ENCODE data around the gene DNMBP.

DNMBP gene

GRCh38 chr10:100009793-100010676, at the start of gene DNMBP:
Gene DNMBP, minus strand, starts transcription at chr10:100009947. Its CDS starts 37,823 bp downstream, at chr10:99972124.
- no peak for DNase-seq

- no peak for DNase-seq
Measured at GRCh38 chr10:100057948-100058347, 48.2 kb upstream of the DNMBP start.

DNA sequence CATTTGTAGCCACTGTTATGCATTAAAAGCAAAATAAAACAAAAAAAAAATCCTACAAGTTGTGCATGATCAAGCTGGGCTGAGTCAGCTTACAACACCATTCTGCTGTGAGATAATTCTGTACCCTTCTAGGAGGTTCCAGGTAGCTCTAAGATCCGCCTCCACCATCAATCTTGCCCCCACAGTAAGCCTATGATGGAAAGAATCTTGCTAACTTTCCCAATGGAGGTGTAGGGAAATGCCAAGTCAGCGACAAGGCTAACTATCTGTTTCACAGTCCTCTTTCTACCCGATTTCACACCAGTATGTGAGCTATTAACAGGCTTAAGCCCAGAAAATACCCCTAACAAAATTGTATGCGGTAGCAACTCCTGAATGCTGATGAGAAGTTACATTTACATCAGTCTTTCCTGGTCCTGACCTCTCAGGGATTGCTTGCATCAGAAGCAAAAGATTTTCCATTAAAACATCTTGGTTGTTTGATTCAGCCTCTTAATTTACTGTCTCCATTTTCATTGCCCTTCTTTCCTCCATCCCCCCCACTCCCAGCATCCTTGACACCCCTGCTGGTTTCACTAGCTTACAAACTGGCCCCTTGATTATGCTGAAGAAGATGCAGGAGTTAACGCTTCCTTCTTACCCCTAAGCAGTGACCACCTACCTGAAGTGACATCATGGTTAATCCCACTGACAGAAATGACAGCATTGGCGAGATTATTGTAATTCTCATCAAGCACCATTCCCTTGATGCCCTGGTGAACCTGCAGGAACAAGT, 44.1 kb upstream of the DNMBP start:
- no peak for DNase-seq

GRCh38 chr10:100046021-100046486, 36.3 kb upstream of the DNMBP start:
- no peak for DNase-seq

- DNase-seq: no peak
Measured at GRCh38 chr10:100045592-100045991, 35.8 kb upstream of the DNMBP start.

DNA sequence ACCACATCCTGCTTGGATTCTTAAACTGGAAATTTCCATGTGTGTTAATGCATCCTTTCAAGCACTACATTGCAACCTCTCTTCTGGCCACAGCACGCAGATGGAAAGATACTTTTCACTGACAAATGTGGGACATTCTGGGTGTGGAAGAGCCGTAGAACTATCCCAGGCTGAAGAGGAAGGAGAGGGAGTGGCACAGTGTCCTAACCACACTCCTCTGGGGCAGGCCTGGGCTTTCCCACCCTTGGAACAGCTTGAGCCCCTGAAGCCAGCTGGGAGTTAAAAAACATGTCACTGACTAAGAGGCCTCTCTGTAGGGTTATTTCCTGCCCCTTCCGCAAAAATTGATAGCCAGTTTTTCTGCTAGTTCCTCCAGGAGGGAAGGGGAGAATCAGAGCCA, 34.0 kb upstream of the DNMBP start:
- DNase-seq: no peak

DNA sequence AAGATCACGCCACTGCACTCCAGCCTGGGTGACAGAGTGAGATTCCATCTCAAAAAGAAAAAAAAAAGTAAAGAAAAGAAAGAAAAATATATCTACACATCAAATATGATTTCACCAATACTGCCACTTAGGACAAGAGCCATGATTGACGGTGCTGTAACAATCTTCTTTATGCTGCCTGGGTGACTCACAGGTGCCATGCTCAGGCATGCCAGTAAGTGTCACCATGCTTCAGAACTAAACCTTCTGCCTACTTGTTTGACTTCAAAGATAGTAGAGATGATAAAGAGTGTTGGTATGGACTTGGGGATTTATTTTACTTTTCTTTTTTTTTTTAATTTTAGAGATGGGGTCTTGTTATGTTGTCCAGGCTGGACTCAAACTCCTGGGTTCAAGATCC, 33.6 kb upstream of the DNMBP start:
- no peak for DNase-seq

DNA sequence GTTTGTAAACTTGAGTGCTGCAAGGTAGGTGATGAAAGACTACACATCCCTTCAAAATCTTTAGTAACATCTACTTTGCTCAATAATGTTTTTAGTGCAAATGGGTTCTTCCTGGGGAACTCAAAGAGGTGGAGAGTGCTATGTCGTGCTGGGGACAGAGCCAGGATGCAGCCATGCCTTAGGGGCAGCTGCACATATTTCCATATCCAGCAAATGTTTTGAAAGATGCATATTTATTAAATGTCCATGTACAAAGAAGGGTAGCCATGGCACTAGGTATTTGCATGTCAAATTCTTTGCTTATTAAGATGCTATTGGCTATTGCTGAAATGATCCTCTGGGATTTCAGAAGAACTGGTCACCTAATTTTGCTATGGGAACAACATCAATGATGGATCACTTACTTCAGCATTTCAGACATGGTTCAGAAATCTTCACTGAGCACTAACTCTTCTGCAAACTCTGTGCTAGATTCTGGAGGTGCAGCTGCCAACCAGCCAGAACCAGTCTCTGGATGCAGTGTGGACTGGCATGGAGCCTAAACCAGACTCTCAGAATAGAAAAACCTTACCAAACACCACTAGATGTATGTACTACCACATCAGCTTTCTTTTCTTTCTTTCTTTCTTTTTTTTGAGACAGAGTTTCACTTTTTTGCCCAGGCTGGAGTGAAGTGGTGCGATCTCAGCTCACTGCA, 31.7 kb upstream of the DNMBP start:
- no peak for DNase-seq

- no peak for DNase-seq
Measured at GRCh38 chr10:100038561-100039071, 28.9 kb upstream of the DNMBP start.

- DNase-seq: no peak
Measured at GRCh38 chr10:100037758-100038315, 28.1 kb upstream of the DNMBP start.

DNA sequence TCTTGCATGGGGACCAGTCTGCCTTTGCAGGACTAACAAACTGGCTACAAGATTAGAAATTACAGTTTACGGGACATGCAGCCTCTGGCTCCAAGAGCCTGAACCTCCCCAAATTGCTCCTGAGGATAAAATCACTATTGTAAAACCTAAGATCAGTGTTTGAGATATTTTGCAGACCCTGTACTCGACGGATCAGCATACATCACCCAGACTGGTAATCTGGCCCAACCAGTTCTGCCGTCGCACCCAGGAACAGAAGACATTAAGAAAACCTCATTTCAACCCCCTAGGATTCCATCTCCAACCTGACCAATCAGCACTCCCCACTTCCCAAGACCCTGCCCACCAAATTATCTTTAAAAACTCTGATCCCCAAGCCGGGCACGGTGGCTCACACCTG, 27.1 kb upstream of the DNMBP start:
- DNase-seq: no peak

GRCh38 chr10:100033766-100034418, 24.1 kb upstream of the DNMBP start:
- DNase-seq: no peak

DNA sequence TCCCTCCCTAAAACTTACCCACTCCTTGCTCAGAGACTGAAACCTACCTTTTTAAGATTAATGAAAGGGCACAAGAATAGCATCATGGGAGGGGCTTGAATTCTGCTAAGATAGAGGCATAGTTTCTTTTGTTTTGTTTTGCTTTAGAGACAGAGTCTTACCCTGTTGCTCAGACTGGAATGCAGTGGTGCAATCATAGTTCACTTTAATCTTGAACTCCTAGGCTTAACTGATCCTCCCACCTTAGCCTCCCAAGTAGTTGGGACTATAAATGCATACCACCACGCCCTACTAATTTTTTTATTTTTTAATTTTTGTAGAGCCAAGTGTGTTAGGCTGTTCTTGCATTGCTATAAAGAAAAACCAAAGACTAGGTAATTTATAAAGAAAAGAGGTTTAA, 17.7 kb upstream of the DNMBP start:
- no peak for DNase-seq

GRCh38 chr10:100025576-100025975, 15.8 kb upstream of the DNMBP start:
- DNase-seq: no peak

DNA sequence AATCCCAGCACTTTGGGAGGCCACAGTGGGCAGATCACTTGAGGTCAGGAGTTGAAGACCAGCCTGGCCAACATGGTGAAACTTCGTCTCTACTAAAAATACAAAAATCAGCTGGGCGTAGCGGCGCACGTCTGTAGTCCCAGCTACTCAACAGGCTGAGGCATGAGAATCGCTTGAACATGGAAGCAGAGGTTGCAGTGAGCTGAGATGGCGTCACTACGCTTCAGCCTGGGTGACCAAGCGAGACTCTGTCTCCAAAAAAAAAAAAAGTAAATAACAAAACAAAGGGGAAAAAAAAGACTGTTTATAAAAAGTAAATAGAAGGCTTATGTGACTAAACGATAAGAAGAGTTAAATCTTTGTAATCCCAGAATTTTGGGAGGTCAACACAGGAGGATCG, 15.0 kb upstream of the DNMBP start:
- DNase-seq: no peak

GRCh38 chr10:100022403-100022802, 12.7 kb upstream of the DNMBP start:
- no peak for DNase-seq

- DNase-seq: no peak
Measured at GRCh38 chr10:100021322-100021721, 11.6 kb upstream of the DNMBP start.

GRCh38 chr10:100020886-100021253, 11.1 kb upstream of the DNMBP start:
- DNase-seq: no peak

DNA sequence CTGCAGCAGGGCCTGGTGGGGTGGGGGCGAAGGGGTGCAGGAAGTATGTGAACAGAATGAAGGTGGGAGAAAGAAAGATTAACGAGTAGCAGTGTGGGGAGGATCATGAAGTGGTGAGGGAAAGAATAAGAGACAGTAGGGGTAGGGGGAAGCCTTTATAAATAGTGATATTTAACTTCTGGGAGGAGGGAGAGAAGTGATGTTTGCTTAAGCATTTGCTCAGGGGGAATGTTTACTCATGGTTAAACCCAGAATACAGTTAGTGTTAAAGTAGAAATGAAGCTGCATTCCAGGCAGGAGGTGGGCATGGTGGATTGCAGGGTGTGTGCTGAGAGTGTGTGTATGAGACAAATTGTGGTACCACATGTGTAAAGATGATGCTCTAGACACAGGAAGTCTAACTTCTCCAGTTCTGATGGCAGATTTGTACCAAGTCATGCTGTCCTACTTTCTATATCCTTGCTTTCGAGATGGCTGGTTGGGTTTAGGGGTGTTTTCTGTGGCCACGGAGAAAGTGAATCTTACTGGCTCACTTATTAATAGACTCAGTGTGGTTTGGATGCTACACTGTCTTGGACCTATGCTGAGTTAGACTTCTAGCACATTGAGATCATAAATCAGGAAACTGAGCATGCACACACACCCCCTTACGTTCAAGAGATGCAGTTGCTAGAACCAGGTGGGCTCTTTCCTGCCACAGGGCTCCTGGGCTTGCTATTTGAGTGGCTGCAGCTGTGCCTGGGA, 10.6 kb upstream of the DNMBP start:
- peak; percentile 51 for DNase-seq

DNA sequence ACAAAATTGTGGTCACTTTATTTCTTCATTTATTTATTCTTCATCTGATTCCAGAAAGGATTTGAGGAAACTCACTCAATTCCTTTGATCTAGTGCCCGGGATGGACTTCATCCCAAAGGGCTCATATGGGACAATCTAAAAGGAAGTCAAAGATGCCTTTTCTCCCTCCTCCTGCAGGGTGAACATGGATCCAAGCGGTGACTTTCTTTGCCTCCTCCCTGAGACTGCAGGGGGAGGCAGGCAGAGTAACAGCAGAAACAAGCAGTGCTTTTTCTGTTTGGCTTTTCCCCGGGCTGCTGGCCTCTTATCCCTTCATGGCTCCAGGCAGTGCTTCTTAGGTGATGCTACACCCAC, 10.0 kb upstream of the DNMBP start:
- no peak for DNase-seq

DNA sequence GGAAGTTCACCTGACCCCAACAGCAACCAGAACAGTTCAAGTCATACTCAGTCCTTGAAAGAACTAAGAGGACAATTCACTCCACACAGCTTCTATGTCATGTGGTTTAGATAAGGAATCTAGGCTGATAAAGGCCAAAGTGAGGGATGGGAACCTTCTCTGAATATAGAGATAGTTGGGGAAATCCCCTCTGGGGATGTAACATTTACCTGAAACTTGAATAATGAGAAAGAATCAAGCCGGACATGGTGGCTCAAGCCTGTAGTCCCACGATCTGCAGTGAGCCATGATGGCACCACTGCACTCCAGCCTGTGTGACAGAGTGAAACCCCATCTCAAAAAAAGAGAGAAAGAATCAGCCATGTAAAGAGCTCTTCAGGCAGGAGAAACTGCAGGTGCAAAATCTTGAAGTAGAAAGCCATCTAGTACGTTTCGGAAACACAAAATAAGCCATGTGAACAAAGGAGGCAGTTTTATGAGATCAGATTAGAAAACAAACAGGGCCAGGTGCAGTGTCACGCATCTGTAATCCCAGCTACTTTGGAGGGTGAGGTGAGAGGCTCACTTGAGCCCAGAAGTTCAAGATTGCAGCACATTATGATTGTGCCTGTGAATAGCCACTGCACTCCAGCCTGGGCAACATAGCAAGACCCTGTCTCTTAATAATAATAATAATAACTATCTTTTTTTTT, 4.5 kb upstream of the DNMBP start:
- peak; percentile 62 for DNase-seq
